ENCODE measurements around the gene TNFAIP1. TPM values are rescaled to one million over a fixed set of nuclear protein-coding genes. Genes with fewer than 3 reads are reported as not detected.

Gene TNFAIP1
- total RNA-seq, 1 experiment from 2014 or later, result 21.3 TPM

GRCh38 chr17:28335201-28335958 is at the start of gene TNFAIP1, which contains the start of gene IFT20 (continued):
- TF ChIP-seq SOX15 (CRISPR knock-in tag; IDR thresholded peaks at IDR 0.05) (no peak), ESRRA (CRISPR knock-in tag; IDR thresholded peaks at IDR 0.05; ENCODE audit: borderline replicate concordance) (no peak), ATF3 (CRISPR knock-in tag; conservative IDR thresholded peaks at IDR 0.05) (no peak), FOXJ3 (CRISPR knock-in tag; IDR thresholded peaks at IDR 0.05; ENCODE audit: borderline replicate concordance) (no peak), ZBTB43 (CRISPR knock-in tag; IDR thresholded peaks at IDR 0.05) (0 out of 2 replicates have a peak, but pooled peaks have one; percentile 33), PRRX2 (CRISPR knock-in tag; IDR thresholded peaks at IDR 0.05) (no peak), NFYB (CRISPR knock-in tag; conservative IDR thresholded peaks at IDR 0.05; ENCODE audit: low read depth) (no peak), CBFB (CRISPR knock-in tag; IDR thresholded peaks at IDR 0.05; ENCODE audit: low read depth) (no peak), ZBTB21 (CRISPR knock-in tag; IDR thresholded peaks at IDR 0.05; ENCODE audit: borderline replicate concordance) (peak; percentile 98), STAT6 (CRISPR knock-in tag; conservative IDR thresholded peaks at IDR 0.05; ENCODE audit: low read depth) (no peak), USF2 (CRISPR knock-in tag; IDR thresholded peaks at IDR 0.05) (peak; percentile 52; the same call in 1 of the 2 replicates), PRDM15 (CRISPR knock-in tag; IDR thresholded peaks at IDR 0.05) (no peak), GRHL2 (CRISPR knock-in tag; IDR thresholded peaks at IDR 0.05; ENCODE audit: insufficient replicate concordance, severe bottlenecking) (no peak), ATF1 (CRISPR knock-in tag; IDR thresholded peaks at IDR 0.05) (no peak), ZNF317 (CRISPR knock-in tag; IDR thresholded peaks at IDR 0.05; ENCODE audit: borderline replicate concordance, low read depth) (no peak), EMX1 (CRISPR knock-in tag; IDR thresholded peaks at IDR 0.05) (no peak), ETV6 (CRISPR knock-in tag; IDR thresholded peaks at IDR 0.05) (peak; percentile 49; the same call in 1 of the 2 replicates), ELF4 (CRISPR knock-in tag; IDR thresholded peaks at IDR 0.05; ENCODE audit: low read depth) (no peak), SP1 (CRISPR knock-in tag; conservative IDR thresholded peaks at IDR 0.05) (peak; percentile 78; the same call in 1 of the 2 replicates)
- TF ChIP-seq, protein P1, sequence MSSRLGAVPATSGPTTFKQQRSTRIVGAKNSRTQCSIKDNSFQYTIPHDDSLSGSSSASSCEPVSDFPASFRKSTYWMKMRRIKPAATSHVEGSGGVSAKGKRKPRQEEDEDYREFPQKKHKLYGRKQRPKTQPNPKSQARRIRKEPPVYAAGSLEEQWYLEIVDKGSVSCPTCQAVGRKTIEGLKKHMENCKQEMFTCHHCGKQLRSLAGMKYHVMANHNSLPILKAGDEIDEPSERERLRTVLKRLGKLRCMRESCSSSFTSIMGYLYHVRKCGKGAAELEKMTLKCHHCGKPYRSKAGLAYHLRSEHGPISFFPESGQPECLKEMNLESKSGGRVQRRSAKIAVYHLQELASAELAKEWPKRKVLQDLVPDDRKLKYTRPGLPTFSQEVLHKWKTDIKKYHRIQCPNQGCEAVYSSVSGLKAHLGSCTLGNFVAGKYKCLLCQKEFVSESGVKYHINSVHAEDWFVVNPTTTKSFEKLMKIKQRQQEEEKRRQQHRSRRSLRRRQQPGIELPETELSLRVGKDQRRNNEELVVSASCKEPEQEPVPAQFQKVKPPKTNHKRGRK (CRISPR knock-in tag; IDR thresholded peaks at IDR 0.05; ENCODE audit: borderline replicate concordance), result no peak
- TF ChIP-seq, protein P2, sequence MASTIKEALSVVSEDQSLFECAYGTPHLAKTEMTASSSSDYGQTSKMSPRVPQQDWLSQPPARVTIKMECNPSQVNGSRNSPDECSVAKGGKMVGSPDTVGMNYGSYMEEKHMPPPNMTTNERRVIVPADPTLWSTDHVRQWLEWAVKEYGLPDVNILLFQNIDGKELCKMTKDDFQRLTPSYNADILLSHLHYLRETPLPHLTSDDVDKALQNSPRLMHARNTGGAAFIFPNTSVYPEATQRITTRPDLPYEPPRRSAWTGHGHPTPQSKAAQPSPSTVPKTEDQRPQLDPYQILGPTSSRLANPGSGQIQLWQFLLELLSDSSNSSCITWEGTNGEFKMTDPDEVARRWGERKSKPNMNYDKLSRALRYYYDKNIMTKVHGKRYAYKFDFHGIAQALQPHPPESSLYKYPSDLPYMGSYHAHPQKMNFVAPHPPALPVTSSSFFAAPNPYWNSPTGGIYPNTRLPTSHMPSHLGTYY (CRISPR knock-in tag; IDR thresholded peaks at IDR 0.05), result no peak
- TF ChIP-seq, protein P3, sequence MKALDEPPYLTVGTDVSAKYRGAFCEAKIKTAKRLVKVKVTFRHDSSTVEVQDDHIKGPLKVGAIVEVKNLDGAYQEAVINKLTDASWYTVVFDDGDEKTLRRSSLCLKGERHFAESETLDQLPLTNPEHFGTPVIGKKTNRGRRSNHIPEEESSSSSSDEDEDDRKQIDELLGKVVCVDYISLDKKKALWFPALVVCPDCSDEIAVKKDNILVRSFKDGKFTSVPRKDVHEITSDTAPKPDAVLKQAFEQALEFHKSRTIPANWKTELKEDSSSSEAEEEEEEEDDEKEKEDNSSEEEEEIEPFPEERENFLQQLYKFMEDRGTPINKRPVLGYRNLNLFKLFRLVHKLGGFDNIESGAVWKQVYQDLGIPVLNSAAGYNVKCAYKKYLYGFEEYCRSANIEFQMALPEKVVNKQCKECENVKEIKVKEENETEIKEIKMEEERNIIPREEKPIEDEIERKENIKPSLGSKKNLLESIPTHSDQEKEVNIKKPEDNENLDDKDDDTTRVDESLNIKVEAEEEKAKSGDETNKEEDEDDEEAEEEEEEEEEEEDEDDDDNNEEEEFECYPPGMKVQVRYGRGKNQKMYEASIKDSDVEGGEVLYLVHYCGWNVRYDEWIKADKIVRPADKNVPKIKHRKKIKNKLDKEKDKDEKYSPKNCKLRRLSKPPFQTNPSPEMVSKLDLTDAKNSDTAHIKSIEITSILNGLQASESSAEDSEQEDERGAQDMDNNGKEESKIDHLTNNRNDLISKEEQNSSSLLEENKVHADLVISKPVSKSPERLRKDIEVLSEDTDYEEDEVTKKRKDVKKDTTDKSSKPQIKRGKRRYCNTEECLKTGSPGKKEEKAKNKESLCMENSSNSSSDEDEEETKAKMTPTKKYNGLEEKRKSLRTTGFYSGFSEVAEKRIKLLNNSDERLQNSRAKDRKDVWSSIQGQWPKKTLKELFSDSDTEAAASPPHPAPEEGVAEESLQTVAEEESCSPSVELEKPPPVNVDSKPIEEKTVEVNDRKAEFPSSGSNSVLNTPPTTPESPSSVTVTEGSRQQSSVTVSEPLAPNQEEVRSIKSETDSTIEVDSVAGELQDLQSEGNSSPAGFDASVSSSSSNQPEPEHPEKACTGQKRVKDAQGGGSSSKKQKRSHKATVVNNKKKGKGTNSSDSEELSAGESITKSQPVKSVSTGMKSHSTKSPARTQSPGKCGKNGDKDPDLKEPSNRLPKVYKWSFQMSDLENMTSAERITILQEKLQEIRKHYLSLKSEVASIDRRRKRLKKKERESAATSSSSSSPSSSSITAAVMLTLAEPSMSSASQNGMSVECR (CRISPR knock-in tag; IDR thresholded peaks at IDR 0.05; ENCODE audit: borderline replicate concordance), result 0 out of 2 replicates have a peak, but pooled peaks have one; percentile 37

Measured in WTC11 (cell line).